ENCODE measurements around the gene TCTN2. TPM values are rescaled to one million over a fixed set of nuclear protein-coding genes. Genes with fewer than 3 reads are reported as not detected.

The TCTN2 gene
- total and polyA plus RNA-seq, 12 donors = 4.8 to 17.9 (median 8.4) TPM

DNA sequence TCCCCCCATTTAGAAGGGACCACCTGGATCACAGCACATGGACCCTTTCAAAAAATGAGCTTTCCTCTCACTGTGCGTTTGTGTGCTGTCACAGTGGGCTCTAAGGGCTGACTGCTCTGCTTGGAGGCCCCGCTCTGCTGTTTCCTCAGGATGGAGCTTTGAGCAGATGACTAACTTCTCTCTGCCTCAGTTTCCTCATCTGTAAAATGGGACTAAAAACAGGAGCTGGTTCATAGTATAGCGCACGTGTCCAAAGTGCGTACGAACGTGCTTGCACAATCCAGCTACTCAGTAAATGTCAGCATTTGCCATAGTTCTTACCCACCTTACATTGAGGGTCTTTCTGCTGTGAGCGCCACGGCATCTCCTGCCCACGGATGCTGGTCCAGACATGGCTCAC lies 78.4 kb downstream of the TCTN2 start:
- TF ChIP-seq, protein P1, sequence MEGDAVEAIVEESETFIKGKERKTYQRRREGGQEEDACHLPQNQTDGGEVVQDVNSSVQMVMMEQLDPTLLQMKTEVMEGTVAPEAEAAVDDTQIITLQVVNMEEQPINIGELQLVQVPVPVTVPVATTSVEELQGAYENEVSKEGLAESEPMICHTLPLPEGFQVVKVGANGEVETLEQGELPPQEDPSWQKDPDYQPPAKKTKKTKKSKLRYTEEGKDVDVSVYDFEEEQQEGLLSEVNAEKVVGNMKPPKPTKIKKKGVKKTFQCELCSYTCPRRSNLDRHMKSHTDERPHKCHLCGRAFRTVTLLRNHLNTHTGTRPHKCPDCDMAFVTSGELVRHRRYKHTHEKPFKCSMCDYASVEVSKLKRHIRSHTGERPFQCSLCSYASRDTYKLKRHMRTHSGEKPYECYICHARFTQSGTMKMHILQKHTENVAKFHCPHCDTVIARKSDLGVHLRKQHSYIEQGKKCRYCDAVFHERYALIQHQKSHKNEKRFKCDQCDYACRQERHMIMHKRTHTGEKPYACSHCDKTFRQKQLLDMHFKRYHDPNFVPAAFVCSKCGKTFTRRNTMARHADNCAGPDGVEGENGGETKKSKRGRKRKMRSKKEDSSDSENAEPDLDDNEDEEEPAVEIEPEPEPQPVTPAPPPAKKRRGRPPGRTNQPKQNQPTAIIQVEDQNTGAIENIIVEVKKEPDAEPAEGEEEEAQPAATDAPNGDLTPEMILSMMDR (IDR thresholded peaks at IDR 0.05) = no peak
- TF ChIP-seq POLR2A (IDR thresholded peaks at IDR 0.05) = no peak

DNA sequence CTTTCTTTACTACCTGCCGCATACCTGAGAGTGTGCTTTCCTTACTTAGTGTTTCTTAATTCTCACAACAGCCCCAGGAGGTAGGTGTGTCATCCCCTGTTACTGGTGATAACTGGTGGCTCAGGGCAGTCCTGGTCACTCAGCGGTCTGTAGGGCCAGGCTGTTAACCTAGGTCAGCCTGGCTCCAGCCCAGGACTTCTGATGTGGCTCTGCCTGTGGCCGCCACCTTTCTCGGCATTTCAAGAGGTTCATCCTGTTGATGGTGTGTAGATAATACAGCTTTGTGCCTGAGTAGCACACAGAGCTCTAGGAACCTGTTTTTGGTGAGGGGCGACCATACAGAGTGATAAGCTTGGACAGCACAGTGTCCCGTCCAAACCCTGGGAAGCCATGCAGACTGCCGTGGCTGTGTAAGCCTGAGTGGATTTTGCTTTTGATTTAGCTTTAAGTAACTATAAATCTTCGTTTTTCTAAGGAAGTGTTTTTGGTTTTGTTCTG lies 79.3 kb downstream of the TCTN2 start:
- no peak for DNase-seq
- Histone ChIP-seq H3K4me3 (no peak overlapping the region), H3K27ac (no peak overlapping the region), H3K27me3 (no peaks in the 10 kb centered on the region), H3K36me3 (replicated peaks in 1 of 2) (peaks cover 0 to 52% of the 10 kb centered on the region in 2 donors), H3K4me1 (replicated peaks in 1 of 2) (no peaks in the 10 kb centered on the region), H3K9me3 (replicated peaks in 1 of 3) (no peaks in the 10 kb centered on the region)
- WGBS, 4 donors = 76 to 92% (median 91%) methylated on average over 5 to 8 of the region's 8 CpGs
- TF ChIP-seq, protein P1 (IDR thresholded peaks at IDR 0.05) = no peak
- TF ChIP-seq POLR2A (IDR thresholded peaks at IDR 0.05) = no peak
- intact Hi-C loops (cut with DNase I) = no loop called here

More for the DNA sequence above, 78.4 kb downstream of the TCTN2 start:
- DNase-seq = no peak
- Histone ChIP-seq H3K27ac (no peak overlapping the region), H3K4me1 (replicated peaks in 1 of 2) (no peaks in the 10 kb centered on the region), H3K9me3 (replicated peaks in 1 of 3) (no peaks in the 10 kb centered on the region), H3K36me3 (replicated peaks in 1 of 2) (peaks cover 0 to 51% of the 10 kb centered on the region in 2 donors), H3K27me3 (no peaks in the 10 kb centered on the region), H3K4me3 (no peak overlapping the region)
- 94 to 97% (median 97%) methylated on average over 8 to 10 of the region's 10 CpGs for WGBS, 4 donors
- intact Hi-C loops (cut with DNase I) = no loop called here

DNA sequence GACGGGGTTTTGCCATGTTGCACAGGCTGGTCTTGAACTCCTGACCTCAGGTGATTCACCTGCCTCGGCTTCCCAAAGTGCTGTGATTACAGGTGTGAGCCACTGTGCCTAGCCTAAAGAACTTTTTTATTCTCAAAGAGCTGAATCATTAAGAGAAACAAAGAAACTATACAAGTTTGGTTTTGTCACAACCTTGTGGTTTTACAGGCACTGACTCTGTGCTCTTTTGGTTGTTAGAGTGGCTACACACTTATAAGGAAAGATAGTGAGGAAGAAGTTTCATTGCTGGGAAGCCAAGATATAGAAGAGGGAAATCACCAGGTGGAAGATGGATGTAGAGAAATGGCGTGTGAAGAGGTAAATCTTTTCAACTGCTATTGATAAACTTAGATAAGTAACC lies 81.1 kb downstream of the TCTN2 start:
- H3K9me3 ChIP-seq (replicated peaks in 1 of 3) = no peaks in the 10 kb centered on the region
- no peak overlapping the region for H3K27ac ChIP-seq
- 92 to 97% (median 94%) methylated on average over 3 of the region's 3 CpGs for WGBS, 4 donors
- H3K4me1 ChIP-seq (replicated peaks in 1 of 2) = no peaks in the 10 kb centered on the region
- no peak for DNase-seq
- intact Hi-C loops (cut with DNase I) = no loop called here
- peaks cover 0 to 53% of the 10 kb centered on the region in 2 donors for H3K36me3 ChIP-seq (replicated peaks in 1 of 2)
- no peaks in the 10 kb centered on the region for H3K27me3 ChIP-seq
- no peak for TF ChIP-seq POLR2A (IDR thresholded peaks at IDR 0.05)
- TF ChIP-seq, protein P1 (IDR thresholded peaks at IDR 0.05) = no peak
- no peak overlapping the region for H3K4me3 ChIP-seq

DNA sequence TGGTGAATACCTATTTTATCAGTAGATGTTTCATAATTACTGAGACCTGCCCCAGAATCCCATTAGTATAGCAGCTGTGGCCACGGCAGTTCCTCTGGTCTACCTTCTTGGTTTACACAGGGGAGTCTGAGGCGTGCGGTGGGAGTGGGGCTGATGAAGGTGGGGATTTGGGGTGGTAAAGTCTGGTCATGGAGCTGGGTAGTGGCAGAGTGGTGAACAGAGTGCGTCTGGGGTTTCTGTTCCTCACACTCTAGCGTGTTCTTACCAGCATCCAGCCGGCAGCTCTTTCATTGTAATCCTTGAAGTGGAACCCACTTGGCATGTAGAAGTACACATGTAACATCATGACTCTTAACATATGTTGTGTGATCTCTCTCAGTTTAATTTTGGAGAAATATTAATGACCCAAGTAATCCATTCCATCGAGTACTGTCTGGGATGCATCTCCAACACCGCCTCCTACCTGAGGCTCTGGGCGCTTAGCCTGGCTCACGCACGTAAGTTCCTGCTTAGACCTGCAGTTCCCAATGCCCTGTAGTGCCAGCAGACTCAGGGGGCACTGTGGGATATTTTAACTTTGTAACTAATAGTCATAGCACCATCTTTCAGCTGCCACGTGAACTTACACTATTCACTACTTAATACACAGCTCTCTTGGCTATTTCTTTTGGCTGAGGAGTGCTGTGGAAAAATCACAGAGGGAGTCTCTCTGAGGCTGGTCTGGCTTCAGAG lies 83.3 kb downstream of the TCTN2 start:
- H3K4me3 ChIP-seq = no peak overlapping the region
- DNase-seq = no peak
- 94 to 97% (median 94%) methylated on average over 11 to 12 of the region's 12 CpGs for WGBS, 4 donors
- H3K4me1 ChIP-seq (replicated peaks in 1 of 2) = no peaks in the 10 kb centered on the region
- H3K36me3 ChIP-seq (replicated peaks in 1 of 2) = peaks cover 0 to 50% of the 10 kb centered on the region in 2 donors
- H3K27ac ChIP-seq = no peak overlapping the region
- H3K27me3 ChIP-seq = no peaks in the 10 kb centered on the region
- no peaks in the 10 kb centered on the region for H3K9me3 ChIP-seq (replicated peaks in 1 of 3)
- TF ChIP-seq, protein P1 (IDR thresholded peaks at IDR 0.05) = no peak
- no peak for TF ChIP-seq POLR2A (IDR thresholded peaks at IDR 0.05)
- intact Hi-C loops (cut with DNase I) = no loop called here
